GM12878 (cell line): Measurements from ENCODE around the gene UNC45B. TPM values are rescaled to one million over a fixed set of nuclear protein-coding genes. Genes with fewer than 3 reads are reported as not detected.

Source experiments
- ATAC-seq: fragments of 200-7000 bp; cut with Tn5 transposase; 3 replicates; pipeline ENCODE4 v1.9.1; 2020; ENCODE audit warnings: mild to moderate bottlenecking, moderate library complexity
- BruUV-seq: library from RNA; stranded (reverse); fragments of 400-500 nt; replicated peaks from 2 replicates; lab custom pipeline; 2021; lab: Mats Ljungman, UMichigan
- CTCF ChIA-PET: fragments of 300-600 bp; sonication (Branson Sonifier 250); formaldehyde crosslinking; extraction: SDS; loops from one replicate; lab custom pipeline; 2021; ENCODE audit warnings: inconsistent platforms; lab: Yijun Ruan, JAX
- POLR2A ChIA-PET: fragments of 350-600 bp; formaldehyde crosslinking; extraction: SDS; loops from one replicate; lab custom pipeline; 2021; ENCODE audit warnings: inconsistent platforms; lab: Charles Lee
- RAD21 ChIA-PET: fragments of 300-600 bp; sonication (Branson Sonifier 250); formaldehyde crosslinking; loops from one replicate; lab custom pipeline; 2023; ENCODE audit warnings: antibody characterized with exemption; ENCODE audit not compliant: unreplicated experiment; lab: Charles Lee
- SMC1A ChIA-PET: fragments of 300-600 bp; sonication (Branson Sonifier 250); formaldehyde crosslinking; loops from one replicate; lab custom pipeline; 2023; ENCODE audit not compliant: unreplicated experiment, uncharacterized antibody; lab: Charles Lee
- DNase-seq: peaks from one replicate; pipeline ENCODE4 v3.0.0-alpha.2; 2011; ENCODE audit warnings: low read depth, low spot score
- FAIRE-seq: peaks from 3 replicates; lab custom pipeline; 2011; peaks lifted over from hg19 to GRCh38; lab: Jason Lieb, UNC
- H2AFZ ChIP-seq: 2 replicates; pipeline ENCODE4 v1.6.0; 2011; ENCODE audit warnings: low read depth, low read length, control low read depth; ENCODE audit not compliant: control insufficient read depth
- H3K27ac ChIP-seq: 2 replicates; pipeline ENCODE4 v1.5.1; 2011; ENCODE audit warnings: control low read depth; ENCODE audit not compliant: control insufficient read depth, insufficient read depth
- H3K27me3 ChIP-seq, 2 experiments: replicated peaks in 1 of 2; 2 replicates each; pipeline versions ENCODE4 v1.6.0 to v1.6.1; 2011; ENCODE audit warnings: low read length in 1 of 2; ENCODE audit not compliant: control insufficient read depth in 2 of 2, insufficient read depth in 2 of 2
- H3K36me3 ChIP-seq, 2 experiments: 2 replicates each; pipeline ENCODE4 v1.5.1; 2011; ENCODE audit warnings: low read length in 1 of 2; ENCODE audit not compliant: control insufficient read depth in 2 of 2, insufficient read depth in 2 of 2
- H3K4me1 ChIP-seq: 2 replicates; pipeline ENCODE4 v1.6.1; 2011; ENCODE audit warnings: mild to moderate bottlenecking, low read length, moderate library complexity, mixed read lengths; ENCODE audit not compliant: control insufficient read depth, insufficient read depth
- H3K4me2 ChIP-seq: 2 replicates; pipeline ENCODE4 v1.6.0; 2011; ENCODE audit warnings: control low read depth; ENCODE audit not compliant: control insufficient read depth, insufficient read depth
- H3K4me3 ChIP-seq: fragments of 200-600 bp; sonication (generic); 2 replicates; pipeline ENCODE4 v1.5.1; 2016
- H3K79me2 ChIP-seq: 2 replicates; pipeline ENCODE4 v1.6.0; 2011; ENCODE audit warnings: low read length; ENCODE audit not compliant: control insufficient read depth, insufficient read depth
- H3K9ac ChIP-seq: 2 replicates; pipeline ENCODE4 v1.8.0; 2011; ENCODE audit warnings: low read length, control low read depth, mixed read lengths; ENCODE audit not compliant: control insufficient read depth, insufficient read depth
- H3K9me3 ChIP-seq: replicated peaks from 3 replicates; pipeline ENCODE4 v1.5.1; 2011; ENCODE audit warnings: mild to moderate bottlenecking, low read length; ENCODE audit not compliant: control insufficient read depth, insufficient read depth
- H4K20me1 ChIP-seq: 2 replicates; pipeline ENCODE4 v1.6.0; 2011; ENCODE audit not compliant: control insufficient read depth, insufficient read depth
- CREM ChIP-seq: IDR thresholded peaks from 2 replicates; pipeline ENCODE4 v1.6.1; 2014; ENCODE audit warnings: antibody characterized with exemption, low read depth
- EZH2 ChIP-seq: IDR thresholded peaks from 2 replicates; pipeline ENCODE4 v1.6.1; 2012; ENCODE audit warnings: low read depth, mild to moderate bottlenecking, control low read depth, inconsistent platforms, low read length, borderline replicate concordance; ENCODE audit not compliant: control insufficient read depth
- IKZF2 ChIP-seq, 2 experiments: fragments of 450-650 bp; IDR thresholded peaks; 2 replicates each; pipeline ENCODE4 v1.6.1; 2017; ENCODE audit warnings: mild to moderate bottlenecking in 2 of 2, moderate library complexity in 2 of 2
- IRF4 ChIP-seq: IDR thresholded peaks from 2 replicates; pipeline ENCODE4 v1.6.1; 2011; ENCODE audit warnings: low read depth, low read length
- MXI1 ChIP-seq: fragments of 150-350 bp; IDR thresholded peaks from 2 replicates; pipeline ENCODE4 v1.6.1; 2011; ENCODE audit warnings: low read depth, mild to moderate bottlenecking, inconsistent platforms, low read length, improper control_type of control experiment
- NBN ChIP-seq: fragments of 450-650 bp; IDR thresholded peaks from 2 replicates; pipeline ENCODE4 v1.6.1; 2016
- NFYA ChIP-seq: IDR thresholded peaks from 2 replicates; pipeline ENCODE4 v1.6.1; 2011; ENCODE audit warnings: low read depth, mild to moderate bottlenecking, low read length, improper control_type of control experiment, borderline replicate concordance
- POLR2AphosphoS2 ChIP-seq: IDR thresholded peaks from 2 replicates; pipeline ENCODE4 v1.6.1; 2011; ENCODE audit warnings: low read depth, mild to moderate bottlenecking, low read length, improper control_type of control experiment, moderate library complexity
- RB1 ChIP-seq: fragments of 450-650 bp; formaldehyde crosslinking; IDR thresholded peaks from 2 replicates; pipeline ENCODE4 v1.6.1; 2017; ENCODE audit warnings: mild to moderate bottlenecking, borderline replicate concordance
- RELA ChIP-seq: fragments of 450-650 bp; IDR thresholded peaks from 2 replicates; pipeline ENCODE4 v1.8.0; 2014; ENCODE audit warnings: borderline replicate concordance; ENCODE audit not compliant: partially characterized antibody
- SREBF2 ChIP-seq: IDR thresholded peaks from 2 replicates; pipeline ENCODE4 v1.6.1; 2012; ENCODE audit warnings: mild to moderate bottlenecking, low read length
- SRF ChIP-seq, 2 experiments: IDR thresholded peaks; 2 replicates each; pipeline ENCODE4 v1.6.1; 2011; ENCODE audit warnings: low read depth in 2 of 2, low read length in 2 of 2, mild to moderate bottlenecking in 1 of 2, moderate library complexity in 1 of 2
- WGBS: methylation state at CpG from one replicate; pipeline ENCODE4 v1.1.6; 2016; ENCODE audit warnings: low lambda C conversion rate; ENCODE audit not compliant: insufficient replicate concordance, insufficient coverage; ENCODE audit errors: missing lambda C conversion rate; 5-methylcytosine and 5-hydroxymethylcytosine counted together
- in situ Hi-C: fragments of 300-500 bp; cut with MboI; formaldehyde crosslinking; loops from 9 replicates; pipeline ENCODE4 v1.14.3; 2018; ENCODE audit warnings: mixed read lengths
- intact Hi-C: fragments of 100-400 bp; cut with micrococcal nuclease; formaldehyde crosslinking; loops from one replicate; pipeline ENCODE4 v1.14.2; 2022; ENCODE audit not compliant: unreplicated experiment
- polyA plus RNA-seq, 11 experiments: library from polyadenylated mRNA; depleted of rRNA in 4 of 11; unstranded in 6 of 11; stranded (reverse) in 5 of 11; fragments of >200 nt; fragmentation: Nextera tagmentation in 4 of 11; fragmentation: Illumina TruSeq in 1 of 11; extraction: Ambion mirVana in 4 of 11; extraction: Trizol in 1 of 11; gene quantifications; 1 replicate in 1 of 11; 2 replicates in 10 of 11; pipeline versions ENCODE4 v1.2.1 to v1.2.3, GENCODE V29; 2011 to 2016; ENCODE audit warnings: inconsistent platforms in 2 of 11, missing spikeins in 2 of 11, low read depth in 1 of 11
- total RNA-seq, 4 experiments: library from RNA; depleted of rRNA in 3 of 4; stranded (reverse); fragments of >200 nt in 3 of 4; fragmentation: Illumina TruSeq in 1 of 4; extraction: Trizol in 1 of 4; gene quantifications; 2 replicates each; pipeline versions ENCODE4 v1.2.1 to v1.2.3, GENCODE V29; 2013 to 2021
- TF ChIP-seq, protein P1 (sequence below): fragments of 450-650 bp; IDR thresholded peaks from 2 replicates; pipeline ENCODE4 v1.6.1; 2017; ENCODE audit warnings: borderline replicate concordance
- TF ChIP-seq, protein P2 (sequence below): fragments of 450-650 bp; IDR thresholded peaks from 2 replicates; pipeline ENCODE4 v1.6.1; 2017; ENCODE audit warnings: mild to moderate bottlenecking, low read depth, inconsistent platforms; ENCODE audit not compliant: poor library complexity, severe bottlenecking
- TF ChIP-seq, protein P3 (sequence below): fragments of 450-650 bp; IDR thresholded peaks from 2 replicates; pipeline ENCODE4 v1.6.1; 2016; ENCODE audit warnings: mild to moderate bottlenecking
- TF ChIP-seq, protein P4 (sequence below): fragments of 450-650 bp; formaldehyde crosslinking; IDR thresholded peaks from 2 replicates; pipeline ENCODE4 v1.5.0; 2022; ENCODE audit warnings: mild to moderate bottlenecking, missing genetic modification characterization

The UNC45B gene
- total and polyA plus RNA-seq, 10 of the 15 experiments (the other 5 are each of a cell fraction or from before 2014, with no cell fraction given): 0.03 TPM; not detected in 9

DNA sequence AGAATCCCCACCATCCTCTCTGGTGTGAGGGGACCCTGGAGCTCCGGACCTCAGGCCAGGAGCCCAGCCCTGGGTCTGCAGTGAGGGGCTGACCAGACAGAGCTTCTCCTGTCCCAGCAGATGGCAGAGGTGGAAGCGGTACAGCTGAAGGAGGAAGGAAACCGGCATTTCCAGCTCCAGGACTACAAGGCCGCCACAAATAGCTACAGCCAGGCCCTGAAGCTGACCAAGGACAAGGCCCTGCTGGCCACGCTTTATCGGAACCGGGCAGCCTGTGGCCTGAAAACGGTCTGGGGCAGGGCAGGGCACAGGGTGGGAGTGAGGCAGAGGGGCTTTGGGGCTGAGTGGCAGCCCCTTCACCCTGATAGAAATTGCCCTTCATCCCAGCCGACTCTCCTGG lies 527 bp downstream of the UNC45B start:
- no peaks in the 10 kb centered on the region for H3K4me1 ChIP-seq
- no TSS peak for BruUV-seq
- intact Hi-C loops (loop anchor here (10.0 kb wide), 1 partner anchor 387 kb away; the partner anchor contains the start of gene SLFN12L), in situ Hi-C loops (no loop called here)
- H3K4me2 ChIP-seq: no peak overlapping the region
- POLR2A ChIA-PET: no interaction called here
- H2AFZ ChIP-seq: no peak overlapping the region
- H3K4me3 ChIP-seq: no peak overlapping the region
- RAD21 ChIA-PET: no interaction called here
- no peaks in the 10 kb centered on the region for H3K9me3 ChIP-seq
- ATAC-seq (no peak), FAIRE-seq (no peak), DNase-seq (no peak)
- H3K27me3 ChIP-seq: peaks cover 0 to 2% of the 10 kb centered on the region in 2 experiments; a peak in 1 of 4 replicates
- H3K27ac ChIP-seq: no peak overlapping the region
- 53% methylated on average over 9 of the region's 9 CpGs for WGBS
- CTCF ChIA-PET: interaction anchor here (1.6 kb wide), 1 partner anchor 391 kb away, joined by 4 read pairs; no protein-coding TSS in a partner anchor
- H3K79me2 ChIP-seq: no peaks in the 10 kb centered on the region
- no peaks in the 10 kb centered on the region for H3K36me3 ChIP-seq
- H4K20me1 ChIP-seq: no peaks in the 10 kb centered on the region
- H3K9ac ChIP-seq: no peak overlapping the region
- SMC1A ChIA-PET: no interaction called here
- TF ChIP-seq NBN: no peak
- no peak for TF ChIP-seq EZH2
- no peak for TF ChIP-seq MXI1
- TF ChIP-seq, protein P1, sequence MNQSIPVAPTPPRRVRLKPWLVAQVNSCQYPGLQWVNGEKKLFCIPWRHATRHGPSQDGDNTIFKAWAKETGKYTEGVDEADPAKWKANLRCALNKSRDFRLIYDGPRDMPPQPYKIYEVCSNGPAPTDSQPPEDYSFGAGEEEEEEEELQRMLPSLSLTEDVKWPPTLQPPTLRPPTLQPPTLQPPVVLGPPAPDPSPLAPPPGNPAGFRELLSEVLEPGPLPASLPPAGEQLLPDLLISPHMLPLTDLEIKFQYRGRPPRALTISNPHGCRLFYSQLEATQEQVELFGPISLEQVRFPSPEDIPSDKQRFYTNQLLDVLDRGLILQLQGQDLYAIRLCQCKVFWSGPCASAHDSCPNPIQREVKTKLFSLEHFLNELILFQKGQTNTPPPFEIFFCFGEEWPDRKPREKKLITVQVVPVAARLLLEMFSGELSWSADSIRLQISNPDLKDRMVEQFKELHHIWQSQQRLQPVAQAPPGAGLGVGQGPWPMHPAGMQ: no peak
- no peak for TF ChIP-seq SREBF2
- no peak for TF ChIP-seq IKZF2 (IDR thresholded peaks at IDR 0.05)
- TF ChIP-seq, protein P2, sequence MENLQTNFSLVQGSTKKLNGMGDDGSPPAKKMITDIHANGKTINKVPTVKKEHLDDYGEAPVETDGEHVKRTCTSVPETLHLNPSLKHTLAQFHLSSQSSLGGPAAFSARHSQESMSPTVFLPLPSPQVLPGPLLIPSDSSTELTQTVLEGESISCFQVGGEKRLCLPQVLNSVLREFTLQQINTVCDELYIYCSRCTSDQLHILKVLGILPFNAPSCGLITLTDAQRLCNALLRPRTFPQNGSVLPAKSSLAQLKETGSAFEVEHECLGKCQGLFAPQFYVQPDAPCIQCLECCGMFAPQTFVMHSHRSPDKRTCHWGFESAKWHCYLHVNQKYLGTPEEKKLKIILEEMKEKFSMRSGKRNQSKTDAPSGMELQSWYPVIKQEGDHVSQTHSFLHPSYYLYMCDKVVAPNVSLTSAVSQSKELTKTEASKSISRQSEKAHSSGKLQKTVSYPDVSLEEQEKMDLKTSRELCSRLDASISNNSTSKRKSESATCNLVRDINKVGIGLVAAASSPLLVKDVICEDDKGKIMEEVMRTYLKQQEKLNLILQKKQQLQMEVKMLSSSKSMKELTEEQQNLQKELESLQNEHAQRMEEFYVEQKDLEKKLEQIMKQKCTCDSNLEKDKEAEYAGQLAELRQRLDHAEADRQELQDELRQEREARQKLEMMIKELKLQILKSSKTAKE: no peak
- TF ChIP-seq, protein P3, sequence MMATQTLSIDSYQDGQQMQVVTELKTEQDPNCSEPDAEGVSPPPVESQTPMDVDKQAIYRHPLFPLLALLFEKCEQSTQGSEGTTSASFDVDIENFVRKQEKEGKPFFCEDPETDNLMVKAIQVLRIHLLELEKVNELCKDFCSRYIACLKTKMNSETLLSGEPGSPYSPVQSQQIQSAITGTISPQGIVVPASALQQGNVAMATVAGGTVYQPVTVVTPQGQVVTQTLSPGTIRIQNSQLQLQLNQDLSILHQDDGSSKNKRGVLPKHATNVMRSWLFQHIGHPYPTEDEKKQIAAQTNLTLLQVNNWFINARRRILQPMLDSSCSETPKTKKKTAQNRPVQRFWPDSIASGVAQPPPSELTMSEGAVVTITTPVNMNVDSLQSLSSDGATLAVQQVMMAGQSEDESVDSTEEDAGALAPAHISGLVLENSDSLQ: no peak
- no peak for TF ChIP-seq CREM
- no peak for TF ChIP-seq RELA
- TF ChIP-seq SRF (IDR thresholded peaks at IDR 0.05; ENCODE audit: low read depth in 2 of 2, low read length in 2 of 2): no peak
- TF ChIP-seq RB1: no peak
- TF ChIP-seq POLR2AphosphoS2: no peak
- no peak for TF ChIP-seq NFYA
- TF ChIP-seq, protein P4, sequence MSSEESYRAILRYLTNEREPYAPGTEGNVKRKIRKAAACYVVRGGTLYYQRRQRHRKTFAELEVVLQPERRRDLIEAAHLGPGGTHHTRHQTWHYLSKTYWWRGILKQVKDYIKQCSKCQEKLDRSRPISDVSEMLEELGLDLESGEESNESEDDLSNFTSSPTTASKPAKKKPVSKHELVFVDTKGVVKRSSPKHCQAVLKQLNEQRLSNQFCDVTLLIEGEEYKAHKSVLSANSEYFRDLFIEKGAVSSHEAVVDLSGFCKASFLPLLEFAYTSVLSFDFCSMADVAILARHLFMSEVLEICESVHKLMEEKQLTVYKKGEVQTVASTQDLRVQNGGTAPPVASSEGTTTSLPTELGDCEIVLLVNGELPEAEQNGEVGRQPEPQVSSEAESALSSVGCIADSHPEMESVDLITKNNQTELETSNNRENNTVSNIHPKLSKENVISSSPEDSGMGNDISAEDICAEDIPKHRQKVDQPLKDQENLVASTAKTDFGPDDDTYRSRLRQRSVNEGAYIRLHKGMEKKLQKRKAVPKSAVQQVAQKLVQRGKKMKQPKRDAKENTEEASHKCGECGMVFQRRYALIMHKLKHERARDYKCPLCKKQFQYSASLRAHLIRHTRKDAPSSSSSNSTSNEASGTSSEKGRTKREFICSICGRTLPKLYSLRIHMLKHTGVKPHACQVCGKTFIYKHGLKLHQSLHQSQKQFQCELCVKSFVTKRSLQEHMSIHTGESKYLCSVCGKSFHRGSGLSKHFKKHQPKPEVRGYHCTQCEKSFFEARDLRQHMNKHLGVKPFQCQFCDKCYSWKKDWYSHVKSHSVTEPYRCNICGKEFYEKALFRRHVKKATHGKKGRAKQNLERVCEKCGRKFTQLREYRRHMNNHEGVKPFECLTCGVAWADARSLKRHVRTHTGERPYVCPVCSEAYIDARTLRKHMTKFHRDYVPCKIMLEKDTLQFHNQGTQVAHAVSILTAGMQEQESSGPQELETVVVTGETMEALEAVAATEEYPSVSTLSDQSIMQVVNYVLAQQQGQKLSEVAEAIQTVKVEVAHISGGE (CRISPR knock-in tag): no peak
- no peak for TF ChIP-seq IRF4
